ENCODE results near the gene BORCS5.

DNA sequence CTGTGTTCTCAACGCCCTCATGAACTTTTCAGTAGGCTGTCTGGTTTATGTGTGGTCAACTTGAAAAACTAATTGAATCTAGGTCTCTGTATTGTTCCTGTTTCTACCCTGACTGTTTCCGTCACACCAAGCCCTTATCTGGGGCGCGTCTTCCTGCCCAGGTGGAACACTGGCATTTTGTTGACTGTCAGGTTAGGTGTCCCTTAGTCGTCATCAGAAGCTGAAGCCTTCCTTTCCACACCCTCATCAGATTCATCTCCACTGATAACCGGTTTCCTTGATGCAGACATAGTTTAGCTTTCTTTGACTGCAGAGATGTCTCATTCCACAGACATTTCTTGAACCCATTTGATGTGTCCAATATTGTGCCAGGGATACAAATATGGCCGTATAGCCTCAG, 109.3 kb downstream of the BORCS5 start:
- TF ChIP-seq, protein P1, sequence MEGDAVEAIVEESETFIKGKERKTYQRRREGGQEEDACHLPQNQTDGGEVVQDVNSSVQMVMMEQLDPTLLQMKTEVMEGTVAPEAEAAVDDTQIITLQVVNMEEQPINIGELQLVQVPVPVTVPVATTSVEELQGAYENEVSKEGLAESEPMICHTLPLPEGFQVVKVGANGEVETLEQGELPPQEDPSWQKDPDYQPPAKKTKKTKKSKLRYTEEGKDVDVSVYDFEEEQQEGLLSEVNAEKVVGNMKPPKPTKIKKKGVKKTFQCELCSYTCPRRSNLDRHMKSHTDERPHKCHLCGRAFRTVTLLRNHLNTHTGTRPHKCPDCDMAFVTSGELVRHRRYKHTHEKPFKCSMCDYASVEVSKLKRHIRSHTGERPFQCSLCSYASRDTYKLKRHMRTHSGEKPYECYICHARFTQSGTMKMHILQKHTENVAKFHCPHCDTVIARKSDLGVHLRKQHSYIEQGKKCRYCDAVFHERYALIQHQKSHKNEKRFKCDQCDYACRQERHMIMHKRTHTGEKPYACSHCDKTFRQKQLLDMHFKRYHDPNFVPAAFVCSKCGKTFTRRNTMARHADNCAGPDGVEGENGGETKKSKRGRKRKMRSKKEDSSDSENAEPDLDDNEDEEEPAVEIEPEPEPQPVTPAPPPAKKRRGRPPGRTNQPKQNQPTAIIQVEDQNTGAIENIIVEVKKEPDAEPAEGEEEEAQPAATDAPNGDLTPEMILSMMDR (IDR thresholded peaks at IDR 0.05): no peak
- TF ChIP-seq EZH2phosphoT487 (IDR thresholded peaks at IDR 0.05) (no peak), EZH2 (IDR thresholded peaks at IDR 0.05) (no peak)

All from neural progenitor cell (in vitro differentiated cells).